ENCODE measurements around the gene TAS2R20. TPM values are rescaled to one million over a fixed set of nuclear protein-coding genes. Genes with fewer than 3 reads are reported as not detected.

Gene TAS2R20
- total and polyA plus RNA-seq, 2 of the 13 experiments (the other 11 are each of a cell fraction or from before 2014, with no cell fraction given): 0.54 to 2.9 TPM

- TF ChIP-seq ZNF280D (CRISPR knock-in tag; IDR thresholded peaks at IDR 0.05) (no peak), ZSCAN30 (CRISPR knock-in tag; IDR thresholded peaks at IDR 0.05) (no peak), MXI1 (IDR thresholded peaks at IDR 0.05; ENCODE audit: borderline replicate concordance, low read depth, low read length) (no peak; the same call in 2 of the 3 replicates), ZNF407 (CRISPR knock-in tag; IDR thresholded peaks at IDR 0.05; ENCODE audit: not compliant biosample characterization) (no peak), SUZ12 (IDR thresholded peaks at IDR 0.05; ENCODE audit: low read depth, low read length) (no peak), NFAT5 (CRISPR knock-in tag; IDR thresholded peaks at IDR 0.05) (no peak), ZNF530 (CRISPR knock-in tag; IDR thresholded peaks at IDR 0.05; ENCODE audit: low read depth) (no peak), ZSCAN5A (CRISPR knock-in tag; IDR thresholded peaks at IDR 0.05; ENCODE audit: borderline replicate concordance) (peak; percentile 64; the same call in 1 of the 2 replicates), TAF1 (CRISPR knock-in tag; IDR thresholded peaks at IDR 0.05) (no peak)
These were observed 17.8 kb upstream of the TAS2R20 start (continued) for GRCh38 chr12:11015775-11016430.

Data from HepG2 (cell line).